Pulmonary artery endothelial cell (primary cell): ENCODE results near the gene BAIAP2. TPM values are rescaled to one million over a fixed set of nuclear protein-coding genes. Genes with fewer than 3 reads are reported as not detected.
"Not testable (repeated sequence)": the region's sequence is repeated elsewhere in the genome, so short reads cannot be mapped to it uniquely, and the experiment has no call there.

Source experiments
- DNase-seq: peaks from one replicate; pipeline ENCODE4 v3.0.0-alpha.2; 2011; ENCODE audit warnings: low read depth, low spot score
- total RNA-seq: library from RNA; depleted of rRNA; stranded (reverse); fragments of >200 nt; gene quantifications from 2 replicates; pipeline ENCODE4 v1.2.3, GENCODE V29; 2014

BAIAP2 gene
- total RNA-seq, 1 donor from 2014 or later = 8.0 TPM

GRCh38 chr17:81066771-81067315 lies 31.9 kb downstream of the BAIAP2 start:
- DNase-seq = no peak

GRCh38 chr17:81067391-81067811 lies 32.5 kb downstream of the BAIAP2 start:
- DNase-seq = no peak

GRCh38 chr17:81068411-81069134 lies 33.6 kb downstream of the BAIAP2 start:
- no peak for DNase-seq

DNA sequence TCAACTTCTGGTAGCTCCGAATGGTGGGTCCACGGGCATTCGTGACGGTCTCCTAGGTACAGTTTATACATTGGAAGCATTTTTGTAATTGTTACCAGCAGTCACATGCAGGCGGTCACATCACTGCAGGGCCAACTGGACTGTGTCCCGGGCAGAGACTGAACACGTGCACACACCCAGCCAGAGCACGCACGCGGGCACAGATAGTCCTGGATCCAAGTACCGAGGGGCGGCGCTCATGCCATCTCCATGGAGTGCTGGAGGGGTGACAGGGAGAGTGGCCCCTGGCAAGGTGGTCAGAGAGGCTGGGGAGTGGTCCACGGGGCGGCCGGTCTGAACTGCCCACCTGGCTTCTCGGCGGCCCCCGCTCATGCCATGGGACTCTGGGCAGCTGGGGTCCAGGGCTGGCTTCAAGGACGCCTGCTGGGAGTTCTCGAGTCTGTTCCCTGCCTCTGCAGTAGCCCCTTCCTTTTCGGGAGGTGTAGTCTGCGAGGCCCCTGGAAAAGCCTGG lies 34.2 kb downstream of the BAIAP2 start:
- DNase-seq = no peak

- DNase-seq = no peak
Measured at GRCh38 chr17:81070541-81071246, 35.7 kb downstream of the BAIAP2 start.

DNA sequence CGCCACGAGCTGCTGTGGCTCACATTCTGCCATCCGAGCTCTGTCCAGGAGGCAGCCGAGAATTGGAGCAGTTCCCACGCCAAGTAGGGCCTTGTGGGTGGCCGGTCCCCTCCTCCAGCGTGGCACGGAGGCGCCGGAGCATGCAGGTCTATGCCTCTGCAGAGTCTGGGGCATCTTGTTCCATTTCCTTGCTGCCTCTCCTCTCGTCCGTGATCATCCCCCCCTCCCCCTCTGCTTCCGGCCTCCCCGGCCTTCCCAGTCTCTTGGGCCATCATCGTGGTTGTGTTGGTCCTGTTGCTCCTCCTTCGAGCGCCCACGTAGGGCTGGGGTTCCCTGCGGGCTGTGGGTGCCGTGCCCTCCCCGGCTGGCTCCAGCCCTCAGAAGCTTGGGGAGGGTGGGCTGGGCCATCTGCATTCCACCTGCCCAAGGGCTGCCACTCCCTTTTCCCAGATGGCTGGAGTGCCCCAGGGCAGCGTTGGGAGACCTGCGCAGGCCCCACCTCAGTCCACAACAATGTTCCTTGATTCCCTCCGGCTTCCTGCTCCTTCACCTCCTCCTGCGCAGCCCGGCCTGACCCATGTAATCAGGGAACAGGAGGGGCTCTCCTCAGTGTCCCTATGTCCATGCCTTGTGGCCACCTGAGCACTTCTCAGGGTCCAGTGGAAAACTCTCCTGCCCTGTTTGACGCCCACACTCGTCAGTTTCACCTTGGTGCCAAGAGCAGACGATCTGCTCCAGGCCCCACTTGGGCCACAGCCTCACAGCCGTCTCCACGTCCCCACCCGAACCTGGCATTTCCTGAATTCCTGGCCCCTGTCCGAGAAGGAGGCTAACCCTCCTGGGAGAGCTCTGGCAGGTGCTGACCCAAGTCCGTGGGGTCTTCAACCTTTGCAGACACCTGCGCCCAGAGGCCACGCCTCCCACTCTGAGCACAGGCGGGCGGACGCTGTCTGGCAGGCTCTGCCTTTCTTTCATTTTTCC lies 37.1 kb downstream of the BAIAP2 start:
- no peak for DNase-seq

- no peak for DNase-seq
Measured at GRCh38 chr17:81073967-81074839, 39.3 kb downstream of the BAIAP2 start.

DNA sequence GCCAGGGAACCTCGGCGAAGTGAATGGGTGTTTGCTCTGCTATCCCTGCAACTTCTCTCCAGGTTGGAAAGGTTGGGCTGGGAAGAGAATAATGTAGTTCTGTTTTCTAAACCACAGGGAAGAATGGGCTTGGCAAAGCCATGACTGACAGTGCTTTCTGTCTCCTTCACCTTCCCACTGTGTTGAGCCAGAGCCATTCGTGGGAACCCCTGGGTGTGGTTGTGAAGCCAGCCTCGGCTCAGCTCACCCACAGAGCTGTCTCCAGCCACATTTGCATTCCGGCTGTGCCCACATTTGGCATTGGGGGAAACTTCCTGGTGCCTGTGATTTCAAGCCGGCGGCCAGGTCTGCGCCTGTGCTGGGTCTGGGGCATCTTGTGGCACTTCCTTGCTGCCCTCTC lies 39.9 kb downstream of the BAIAP2 start:
- DNase-seq = no peak

DNA sequence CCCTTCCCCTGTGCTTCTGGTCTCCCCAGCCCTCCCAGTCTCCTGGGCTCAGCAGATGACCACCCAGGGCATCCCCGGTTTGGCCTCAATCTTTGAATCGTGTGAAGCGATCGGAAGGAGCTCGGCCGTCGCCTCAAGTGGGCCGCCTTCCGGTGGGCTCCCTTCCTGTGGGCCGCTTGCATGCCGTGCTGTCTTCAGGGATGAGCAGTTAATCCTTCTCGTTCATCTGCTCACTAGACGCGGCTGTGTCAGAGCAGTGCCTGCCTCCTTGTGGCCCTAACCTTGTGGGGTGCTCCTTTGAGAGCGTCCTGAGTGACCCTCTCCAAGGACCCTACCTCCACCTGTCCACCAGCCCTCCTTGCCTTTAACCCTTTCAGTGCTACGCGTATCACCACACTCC lies 40.4 kb downstream of the BAIAP2 start:
- no peak for DNase-seq

DNA sequence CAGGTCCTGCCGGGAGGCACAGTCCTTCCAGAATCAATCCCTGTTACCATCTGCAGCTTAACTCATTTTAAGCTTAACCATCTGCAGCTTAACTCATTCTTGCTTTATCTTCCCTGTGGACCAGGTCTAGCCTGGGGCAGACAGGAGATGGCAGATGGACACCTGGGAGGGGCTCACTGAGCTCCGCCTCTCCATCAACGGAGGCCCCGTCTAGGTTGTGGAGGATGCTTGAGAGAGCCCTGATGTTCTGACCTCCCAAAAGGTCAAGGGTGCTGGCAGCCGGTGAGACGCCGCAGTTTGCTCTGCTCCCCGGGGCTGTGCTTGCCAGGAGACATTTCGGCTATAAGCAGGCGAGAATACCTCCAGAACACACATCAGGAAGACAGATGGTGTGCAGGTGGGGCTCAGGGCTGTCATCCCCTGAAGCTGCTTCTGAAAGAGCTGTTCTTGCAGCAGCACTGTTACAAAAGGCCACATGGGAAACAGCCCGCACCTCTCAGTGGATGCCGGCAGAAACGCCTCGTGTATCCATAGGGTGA lies 41.3 kb downstream of the BAIAP2 start:
- DNase-seq = no peak

DNA sequence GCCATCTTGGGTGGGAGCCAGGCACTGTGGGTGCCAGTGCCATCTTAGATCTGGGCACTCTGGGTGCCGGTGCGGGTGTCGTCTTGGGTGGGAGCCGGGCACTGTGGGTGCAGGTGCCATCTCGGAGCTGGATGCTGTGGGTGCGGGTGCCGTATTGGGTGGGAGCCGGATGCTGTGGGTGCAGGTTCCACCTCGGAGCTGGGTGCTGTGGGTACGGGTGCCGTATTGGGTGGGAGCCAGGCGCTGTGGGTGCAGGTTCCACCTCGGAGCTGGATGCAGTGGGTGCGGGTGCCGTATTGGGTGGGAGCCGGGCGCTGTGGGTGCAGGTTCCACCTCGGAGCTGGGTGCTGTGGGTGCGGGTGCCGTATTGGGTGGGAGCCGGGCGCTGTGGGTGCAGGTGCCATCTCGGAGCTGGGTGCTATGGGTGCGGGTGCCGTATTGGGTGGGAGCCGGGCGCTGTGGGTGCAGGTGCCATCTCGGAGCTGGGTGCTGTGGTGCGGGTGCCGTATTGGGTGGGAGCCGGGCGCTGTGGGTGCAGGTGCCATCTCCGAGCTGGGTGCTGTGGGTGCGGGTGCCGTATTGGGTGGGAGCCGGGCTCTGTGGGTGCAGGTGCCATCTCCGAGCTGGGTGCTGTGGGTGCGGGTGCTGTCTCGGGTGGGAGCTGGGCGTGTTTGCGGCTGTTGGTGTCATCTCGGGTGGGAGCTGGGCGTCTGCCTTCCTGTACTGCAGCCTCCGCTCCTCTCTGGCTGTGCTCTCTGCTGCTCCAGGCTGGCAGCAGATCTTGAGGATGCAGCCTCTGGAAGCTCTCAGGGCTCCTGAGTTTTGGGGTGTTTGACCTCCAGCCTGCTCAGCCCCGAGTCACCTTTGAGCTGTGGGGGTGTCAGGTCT lies 43.3 kb downstream of the BAIAP2 start:
- DNase-seq = not testable (repeated sequence)

- no peak for DNase-seq
Measured at GRCh38 chr17:81080019-81080418, 45.1 kb downstream of the BAIAP2 start.

- DNase-seq = no peak
Measured at GRCh38 chr17:81081222-81082176, 46.5 kb downstream of the BAIAP2 start.

DNA sequence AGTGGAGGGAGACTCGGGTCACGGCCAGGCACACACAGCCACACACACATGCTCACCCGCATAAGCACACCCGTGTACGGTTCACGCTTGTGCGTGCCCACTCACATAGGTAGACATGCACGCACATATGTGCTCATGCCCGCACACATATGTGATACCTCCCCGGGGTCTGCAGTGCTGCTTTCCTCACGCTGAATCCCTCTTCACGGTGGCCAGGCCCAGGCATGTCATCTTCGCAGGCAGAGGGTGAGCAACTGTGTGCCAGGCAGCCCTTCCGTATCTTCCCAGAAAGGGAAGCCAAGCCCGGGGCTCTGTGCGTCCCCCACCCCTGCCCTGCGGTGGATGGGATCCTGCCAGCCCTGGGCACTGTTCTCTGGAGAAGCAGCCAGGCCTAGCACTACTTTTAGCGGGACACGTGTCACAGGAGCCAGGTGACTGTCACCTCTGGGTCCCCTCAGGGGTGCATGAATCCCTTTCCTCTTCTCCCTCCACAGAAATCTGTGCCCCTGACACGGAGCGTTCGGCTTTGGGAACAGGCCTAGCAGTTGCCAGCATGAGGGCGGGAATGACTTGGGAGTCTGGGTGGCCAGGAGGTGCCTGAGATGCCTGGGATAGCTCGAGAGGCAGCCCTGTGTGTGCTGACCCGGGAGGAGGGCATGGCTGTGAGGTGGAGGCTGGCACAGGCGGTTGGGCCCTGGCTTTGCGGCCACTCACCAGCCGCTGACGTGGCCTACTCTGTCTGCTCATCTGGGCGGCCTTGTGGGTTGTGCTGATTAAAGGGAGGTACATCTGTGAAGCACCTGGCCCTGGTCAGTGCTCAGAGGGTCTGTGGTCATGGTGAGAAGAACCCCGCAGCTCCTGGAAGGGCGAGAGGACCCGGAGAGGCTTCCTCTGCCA lies 47.5 kb downstream of the BAIAP2 start:
- DNase-seq = no peak

DNA sequence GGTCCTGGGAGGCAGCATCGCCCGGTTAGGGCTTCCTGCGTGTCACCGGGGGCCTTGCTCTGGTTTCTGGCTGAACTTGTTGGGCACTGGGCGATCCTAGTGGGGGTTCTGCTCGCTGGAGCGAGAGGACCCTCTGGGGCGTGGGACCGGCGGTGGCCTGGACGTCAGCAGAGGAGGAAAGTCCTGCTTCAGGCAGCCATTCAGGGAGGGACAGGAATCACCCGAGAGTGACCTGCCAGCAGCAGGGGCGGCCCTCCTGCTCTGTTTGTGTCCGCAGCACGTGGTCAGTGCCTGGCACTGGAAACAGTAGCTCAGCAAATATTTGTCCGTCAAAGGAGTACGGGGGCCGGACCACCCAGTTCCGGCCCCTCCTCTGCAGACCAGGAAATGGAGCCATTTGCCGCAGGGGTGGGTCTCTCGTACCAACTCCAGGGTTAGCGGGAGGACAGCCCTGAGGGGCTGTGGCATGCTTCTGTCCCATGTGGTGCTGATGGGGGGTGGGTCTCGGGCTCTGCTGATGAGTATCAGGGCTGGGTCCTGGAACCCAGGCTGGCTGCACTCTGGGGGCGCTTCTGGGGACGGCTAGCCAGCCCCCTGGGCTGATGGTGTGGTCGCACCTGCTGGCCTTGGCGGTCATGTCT lies 48.3 kb downstream of the BAIAP2 start:
- no peak for DNase-seq

DNA sequence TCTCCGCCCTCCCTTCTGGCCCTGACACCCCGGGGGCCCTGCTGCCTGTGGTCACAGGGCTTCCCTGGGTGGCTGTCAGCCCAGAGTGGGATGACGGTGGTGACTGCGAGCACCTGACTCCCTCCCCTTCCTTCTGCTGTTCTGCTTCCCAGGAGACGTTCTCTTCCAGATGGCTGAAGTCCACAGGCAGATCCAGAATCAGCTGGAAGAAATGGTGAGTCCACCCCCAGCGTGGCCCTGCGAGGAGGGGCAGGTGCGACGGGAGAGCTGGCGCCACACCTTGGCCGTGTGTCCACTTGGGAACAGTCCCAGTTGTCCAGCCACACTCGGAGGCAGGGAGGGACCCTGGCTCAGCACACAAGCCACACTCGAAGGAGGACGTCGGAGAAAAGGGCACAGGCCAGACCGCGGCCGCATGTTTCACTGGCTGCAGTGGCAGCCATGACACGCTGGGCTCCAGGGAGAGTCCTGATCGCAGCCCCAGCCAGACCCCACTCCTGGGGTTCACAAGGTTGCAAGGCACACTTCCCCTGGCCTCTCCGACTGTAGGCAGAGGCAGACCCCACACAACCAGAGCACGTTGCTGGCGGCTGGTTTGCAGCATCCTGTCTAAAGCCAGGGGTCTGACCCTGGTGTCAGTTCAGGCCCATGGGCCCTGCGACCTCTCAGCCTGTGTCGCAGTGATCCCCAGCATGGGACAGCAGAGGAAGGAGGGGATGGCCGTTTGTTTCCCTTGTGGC lies 49.9 kb downstream of the BAIAP2 start:
- DNase-seq = no peak
